HTR-8/SVneo (cell line): ENCODE results near the gene BCDIN3D.

Experiments used
- DNase-seq: peaks from one replicate; pipeline ENCODE4 v3.0.0; 2011; ENCODE audit warnings: low spot score, mixed read lengths; ENCODE audit not compliant: insufficient read length
- FAIRE-seq: peaks from 2 replicates; lab custom pipeline; 2011; peaks lifted over from hg19 to GRCh38; lab: Jason Lieb, UNC

BCDIN3D gene

DNA sequence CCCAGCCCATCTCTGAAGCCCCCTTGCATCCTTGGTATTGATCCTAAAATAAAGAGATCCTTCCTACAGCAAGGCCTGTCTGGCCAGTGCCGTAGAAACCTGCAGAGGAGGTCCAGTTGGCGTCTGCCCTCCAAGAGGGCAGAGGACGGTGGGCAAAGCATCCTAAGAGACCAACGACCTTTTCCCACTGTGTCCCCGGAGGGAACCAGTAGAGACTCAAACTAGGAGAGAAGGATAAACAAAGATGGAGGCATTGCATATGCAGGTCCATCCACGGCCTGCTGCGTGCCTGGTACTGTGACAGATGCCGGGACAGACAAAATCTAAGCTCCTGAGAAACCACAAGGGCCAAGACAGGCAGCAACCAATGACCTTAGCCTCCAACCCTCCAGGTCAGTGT lies 18.5 kb downstream of the BCDIN3D start:
- DNase-seq: no peak
- no peak for FAIRE-seq

DNA sequence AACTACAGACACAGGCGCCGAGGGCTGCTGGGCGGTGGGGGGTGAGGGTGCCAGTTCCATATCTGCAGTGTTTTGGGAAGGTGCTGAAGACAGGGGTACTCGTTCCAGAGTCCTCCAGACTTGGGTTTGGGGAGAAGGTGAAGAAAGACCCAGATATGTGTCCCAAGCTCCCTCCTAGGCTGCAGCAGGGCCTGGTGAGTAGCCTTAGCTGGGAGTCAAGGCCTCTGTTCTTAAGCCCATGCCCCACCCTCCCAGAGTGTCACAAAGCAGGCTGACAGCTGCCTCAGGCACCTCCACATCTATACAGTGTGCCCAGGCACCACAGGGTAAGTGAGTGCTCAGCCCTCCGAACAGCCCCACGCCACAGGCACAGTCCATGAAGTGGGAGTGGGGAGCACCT lies 19.0 kb downstream of the BCDIN3D start:
- DNase-seq (no peak), FAIRE-seq (no peak)

DNA sequence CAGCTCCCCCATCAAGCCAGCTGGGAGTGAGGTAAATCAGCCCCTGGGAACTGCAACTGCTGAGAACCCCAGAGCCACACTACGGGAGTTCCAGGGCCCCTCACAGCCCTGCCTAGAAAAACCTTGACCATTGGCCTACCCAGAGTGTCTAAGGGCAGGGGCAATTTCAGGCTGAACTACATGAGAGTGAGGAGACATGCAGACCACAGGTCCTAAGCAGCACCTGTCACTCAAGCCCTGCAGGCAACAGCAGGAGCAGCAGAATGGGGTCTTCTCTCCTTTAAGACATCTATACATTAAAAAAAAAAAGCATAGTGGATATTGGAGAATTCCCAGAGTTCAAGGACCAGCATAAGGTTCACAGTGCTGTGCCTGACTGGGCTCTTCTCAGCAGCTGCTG lies 19.6 kb downstream of the BCDIN3D start:
- DNase-seq (no peak), FAIRE-seq (no peak)

DNA sequence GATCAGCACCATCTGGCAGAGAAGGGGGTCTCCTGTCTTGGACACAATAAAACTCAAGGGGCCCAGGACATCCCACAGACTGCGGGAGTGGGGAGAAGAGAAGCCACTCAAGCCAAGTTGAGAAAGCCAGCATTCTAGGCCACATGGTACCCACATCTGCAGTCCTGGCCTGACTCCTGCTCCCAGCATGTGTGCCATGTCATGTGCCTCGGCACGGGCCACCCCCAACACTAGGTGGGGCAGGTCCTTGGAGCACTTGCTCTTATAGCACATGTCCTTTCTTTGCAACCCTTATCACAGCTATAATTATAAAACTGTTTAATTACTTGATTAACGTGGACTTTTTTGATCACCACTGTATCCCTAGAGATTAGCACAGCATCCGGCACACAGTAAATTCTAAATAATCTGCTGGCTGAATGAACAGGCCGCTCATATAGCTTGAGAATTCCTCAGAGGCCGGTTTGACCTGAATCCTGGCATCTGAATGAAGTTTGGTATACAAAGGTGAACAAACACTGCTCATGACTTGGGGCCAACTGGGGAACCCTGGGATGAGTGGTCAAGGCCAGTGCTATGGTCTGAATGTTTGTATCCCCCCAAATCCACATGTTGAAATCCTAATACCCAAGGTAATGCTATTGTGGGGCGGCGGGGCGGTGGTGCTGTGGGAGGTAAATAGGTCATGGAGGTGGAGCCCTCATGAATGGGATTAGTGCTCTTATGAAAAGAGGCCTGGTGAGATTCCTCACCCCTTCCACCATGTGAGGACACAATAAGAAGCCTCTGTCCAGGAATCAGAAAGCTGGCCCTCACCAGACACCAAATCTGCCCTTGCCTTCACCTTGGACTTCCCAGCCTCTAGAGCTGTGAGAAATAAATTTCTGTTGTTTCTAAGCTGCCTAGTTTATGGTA lies 21.3 kb downstream of the BCDIN3D start:
- FAIRE-seq (no peak), DNase-seq (no peak)

DNA sequence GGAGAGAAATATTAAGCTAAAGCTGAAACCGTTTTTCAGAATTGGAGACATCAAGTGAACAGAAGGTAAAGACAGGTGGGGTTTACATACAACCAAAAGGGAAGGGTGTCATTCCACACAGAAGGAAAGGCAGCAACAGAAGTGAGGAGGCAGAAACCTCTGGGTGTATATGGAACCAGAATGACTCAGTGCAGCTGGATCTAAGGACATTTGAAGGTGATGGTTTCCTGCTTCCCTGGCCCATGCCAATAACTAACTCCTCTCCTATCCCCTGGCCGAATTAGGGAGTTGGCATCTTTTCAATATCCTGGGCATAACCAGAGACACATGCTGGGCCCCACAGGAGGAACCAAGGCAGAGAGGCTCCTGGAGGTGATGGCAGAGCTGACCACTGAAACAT lies 23.1 kb downstream of the BCDIN3D start:
- FAIRE-seq: no peak
- no peak for DNase-seq

DNA sequence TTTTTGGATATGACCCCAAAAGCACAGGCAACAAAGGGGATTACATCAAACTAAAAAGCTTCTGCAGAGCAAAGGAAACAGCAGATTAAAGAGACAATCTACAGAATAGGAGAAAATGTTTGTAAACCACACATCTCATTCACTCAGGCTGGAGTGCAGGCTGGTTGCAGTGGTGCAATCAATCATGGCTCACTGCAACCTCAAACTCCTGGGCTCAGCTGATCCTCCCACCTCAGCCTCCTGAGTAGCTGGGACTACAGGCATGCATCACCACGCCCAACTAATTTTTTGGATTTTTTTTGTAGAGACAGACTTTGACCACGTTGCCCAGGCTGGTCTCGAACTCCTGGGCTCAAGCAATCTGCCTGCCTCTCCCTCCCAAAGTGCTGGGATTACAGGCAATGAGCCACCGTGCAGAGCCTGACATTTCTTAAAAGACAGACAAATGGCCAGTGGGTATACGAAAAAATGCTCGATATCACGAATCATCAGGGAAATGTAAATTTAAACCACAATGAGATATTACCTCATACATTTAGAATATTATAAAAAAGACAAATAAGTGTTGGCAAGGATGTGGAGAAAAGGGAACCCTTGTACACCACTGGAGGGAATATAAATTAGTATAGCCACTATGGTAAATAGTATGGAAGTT lies 24.5 kb downstream of the BCDIN3D start:
- DNase-seq (no peak), FAIRE-seq (no peak)

DNA sequence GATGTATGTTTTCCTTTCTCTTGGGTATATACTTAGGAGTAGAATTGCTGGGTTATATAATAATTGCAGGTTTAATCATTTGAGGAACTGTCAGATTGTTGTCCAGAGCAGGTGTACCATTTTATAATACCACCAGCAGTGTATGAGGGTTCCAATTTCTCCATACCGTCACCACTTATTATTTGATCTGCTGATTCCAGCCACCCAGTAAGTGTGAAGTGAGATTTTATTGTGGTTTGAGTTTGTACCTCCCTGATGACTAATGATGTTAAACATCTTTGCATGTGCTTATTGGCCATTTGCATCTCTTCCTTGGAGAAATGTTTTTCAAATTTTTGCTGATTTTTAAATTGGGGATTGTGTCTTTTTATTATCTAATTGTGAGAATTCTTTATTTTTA lies 29.8 kb downstream of the BCDIN3D start:
- FAIRE-seq: no peak
- no peak for DNase-seq

DNA sequence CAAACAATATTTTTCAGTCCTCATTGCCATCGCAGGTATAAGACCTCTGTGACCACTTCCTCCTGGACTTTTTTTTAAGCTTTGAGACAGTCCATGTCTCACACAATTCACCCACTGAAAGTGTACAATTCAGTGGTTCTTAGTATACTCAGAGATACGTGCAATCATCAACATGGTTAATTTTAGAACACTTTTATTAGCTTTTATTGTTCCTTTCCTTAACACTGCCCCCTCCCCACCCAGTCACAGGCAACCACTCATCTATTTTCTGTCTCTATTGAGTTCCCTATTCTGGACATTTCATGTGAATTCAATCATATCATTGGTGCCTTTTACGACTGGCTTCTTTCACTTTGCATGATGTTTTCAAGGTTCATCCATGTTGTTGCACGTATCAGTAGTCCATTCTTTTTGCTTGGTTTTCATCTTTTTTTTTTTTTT lies 30.9 kb downstream of the BCDIN3D start:
- DNase-seq: no peak
- no peak for FAIRE-seq

DNA sequence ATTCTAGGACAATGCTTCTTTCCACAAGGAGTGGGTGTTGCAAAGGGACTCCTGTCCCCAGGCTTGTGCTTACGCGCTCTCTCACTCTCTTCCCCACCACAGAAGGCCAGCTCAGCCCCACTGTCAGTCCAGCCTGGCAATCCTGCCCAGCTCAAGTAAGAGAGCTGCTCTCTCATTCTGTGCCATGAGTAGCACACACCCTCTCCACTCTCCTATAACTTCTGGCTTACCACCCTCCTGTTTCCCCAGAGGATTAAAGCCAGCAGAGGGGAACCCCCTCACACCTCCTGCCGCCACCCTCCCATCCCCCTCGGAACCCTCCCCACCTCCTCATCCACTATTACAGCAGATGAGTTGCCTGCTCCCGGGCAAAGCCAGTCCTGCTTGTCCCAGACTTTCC lies 31.8 kb downstream of the BCDIN3D start:
- FAIRE-seq (no peak), DNase-seq (no peak)

DNA sequence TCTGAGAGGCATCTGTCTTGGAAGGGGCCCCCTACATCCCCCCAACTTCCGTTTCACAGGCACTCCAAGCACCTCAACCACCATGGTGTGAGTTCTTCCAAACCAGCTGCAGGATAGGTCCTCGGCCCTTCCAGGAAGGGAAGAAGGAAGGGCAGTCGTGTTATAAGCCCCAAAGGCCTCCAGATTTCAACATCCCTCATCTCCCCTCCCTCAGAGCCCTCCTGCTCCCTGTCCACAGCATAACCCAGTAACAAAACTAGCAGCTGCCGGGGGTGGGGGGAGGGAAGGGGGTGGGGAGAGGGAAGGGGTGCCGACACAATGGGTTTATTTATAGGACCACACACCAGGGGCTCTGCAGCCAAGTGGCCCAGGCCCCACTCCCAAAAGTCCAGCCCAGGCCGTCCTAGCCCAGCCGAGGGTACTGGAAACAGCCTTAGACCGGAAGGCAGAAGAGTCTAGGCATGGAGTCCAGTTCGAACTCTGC lies 33.0 kb downstream of the BCDIN3D start:
- DNase-seq: no peak
- no peak for FAIRE-seq

DNA sequence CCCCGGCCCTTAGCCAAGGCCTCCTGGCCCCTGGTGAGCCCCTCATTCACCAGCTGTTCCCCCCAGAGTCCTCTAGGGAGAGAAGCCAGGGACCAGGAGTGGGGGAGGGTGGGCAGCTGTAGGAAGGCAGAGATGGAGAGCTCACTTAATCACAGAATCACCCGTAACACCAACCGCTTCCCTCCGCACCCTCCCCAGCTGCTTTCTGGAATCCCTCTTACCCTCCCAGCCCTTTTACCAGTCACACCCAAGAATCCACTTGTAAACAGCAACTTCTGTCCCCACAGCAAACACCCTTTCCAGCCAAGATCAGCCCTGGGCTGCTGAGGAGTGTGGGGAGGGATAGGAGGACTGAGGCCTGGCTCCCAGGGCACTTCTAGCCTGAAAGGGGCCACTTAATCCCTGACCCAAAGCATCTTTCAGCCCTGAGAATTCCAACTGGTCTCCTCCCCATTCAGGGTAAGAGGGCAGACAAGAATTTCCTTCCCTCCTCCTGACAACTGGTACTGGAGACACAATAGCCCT lies 33.5 kb downstream of the BCDIN3D start:
- DNase-seq (no peak), FAIRE-seq (no peak)

DNA sequence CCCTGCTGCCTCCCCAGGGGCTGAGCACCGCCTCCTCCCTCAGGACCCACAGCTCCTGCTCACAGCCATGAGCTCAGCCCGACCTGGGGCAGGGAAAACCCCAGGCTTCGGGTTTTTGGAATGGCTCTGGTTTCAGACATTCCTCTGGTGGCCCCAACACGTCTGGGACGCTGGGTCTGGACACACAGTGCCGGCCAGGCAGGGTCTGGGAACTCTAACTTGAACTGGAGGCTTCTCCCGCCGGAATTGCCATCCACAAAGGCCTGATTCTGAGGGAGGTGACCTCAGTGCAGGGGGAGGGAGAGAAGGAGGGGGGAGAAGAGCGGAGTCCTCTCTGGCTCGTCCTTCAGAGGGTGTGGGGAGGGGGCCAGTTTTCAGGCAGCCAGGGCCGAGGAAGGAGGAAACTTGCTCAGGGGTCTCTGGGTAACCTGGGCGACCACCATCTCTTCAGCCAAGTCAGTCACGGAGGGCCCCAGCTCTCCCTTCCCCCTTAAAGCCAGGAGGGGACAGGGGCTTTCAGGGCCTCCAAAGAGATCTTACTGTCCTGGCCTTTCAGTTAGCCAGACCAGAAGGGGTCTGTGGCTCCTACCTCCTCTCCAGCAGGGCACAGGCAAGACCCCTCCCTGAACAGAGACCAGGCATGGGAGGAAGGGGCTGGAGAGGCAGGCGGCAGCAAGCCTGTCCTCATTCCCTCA lies 34.1 kb downstream of the BCDIN3D start:
- no peak for DNase-seq
- no peak for FAIRE-seq

DNA sequence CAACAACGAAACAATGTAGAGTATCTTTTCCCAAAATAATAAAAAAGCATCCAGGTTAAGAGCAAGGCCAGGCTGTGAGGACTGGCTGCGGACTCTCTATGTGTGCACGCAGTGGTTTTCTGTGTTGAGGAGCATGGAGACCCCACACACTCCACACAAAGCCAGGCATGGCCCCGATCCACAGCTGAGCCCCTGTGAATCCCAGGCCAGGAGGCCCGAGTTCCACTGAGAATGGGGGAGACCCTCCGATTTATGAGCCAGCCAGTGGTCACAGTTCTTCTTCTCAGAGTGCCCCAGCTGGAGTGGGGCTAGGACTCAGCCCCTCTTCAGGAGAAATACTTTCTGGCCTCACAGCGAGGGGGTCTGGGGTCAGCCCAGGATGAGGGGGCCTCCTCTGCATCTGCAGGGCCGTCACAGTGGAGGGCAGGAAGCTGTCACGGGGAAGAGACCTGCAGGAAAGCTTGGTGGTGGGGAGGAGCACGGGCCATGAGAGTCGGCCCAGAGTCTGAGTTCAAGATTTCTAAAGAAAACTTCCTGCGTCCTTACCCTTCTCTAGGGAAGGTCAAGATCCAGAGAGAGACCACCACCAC lies 34.8 kb downstream of the BCDIN3D start:
- DNase-seq: no peak
- FAIRE-seq: no peak

DNA sequence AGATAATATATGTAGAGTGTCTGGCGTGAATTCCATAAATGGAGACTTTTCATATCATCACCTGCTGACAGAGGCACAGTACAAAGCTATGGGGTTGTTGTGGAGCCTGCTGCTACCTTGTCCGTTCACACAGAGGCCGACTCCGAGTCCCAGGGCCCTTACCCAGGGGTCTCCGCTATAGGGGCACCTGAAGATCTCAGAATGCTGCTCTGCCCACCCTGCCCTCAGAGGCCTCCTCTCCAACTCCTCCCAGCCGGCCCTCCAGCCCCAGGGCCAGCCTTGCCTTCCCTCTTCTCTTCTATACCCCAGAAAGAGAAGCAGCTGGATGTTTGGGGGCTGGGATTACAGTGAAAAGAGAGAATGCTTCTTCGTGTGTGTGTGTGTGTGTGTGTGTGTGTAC lies 36.0 kb downstream of the BCDIN3D start:
- DNase-seq: no peak
- no peak for FAIRE-seq

DNA sequence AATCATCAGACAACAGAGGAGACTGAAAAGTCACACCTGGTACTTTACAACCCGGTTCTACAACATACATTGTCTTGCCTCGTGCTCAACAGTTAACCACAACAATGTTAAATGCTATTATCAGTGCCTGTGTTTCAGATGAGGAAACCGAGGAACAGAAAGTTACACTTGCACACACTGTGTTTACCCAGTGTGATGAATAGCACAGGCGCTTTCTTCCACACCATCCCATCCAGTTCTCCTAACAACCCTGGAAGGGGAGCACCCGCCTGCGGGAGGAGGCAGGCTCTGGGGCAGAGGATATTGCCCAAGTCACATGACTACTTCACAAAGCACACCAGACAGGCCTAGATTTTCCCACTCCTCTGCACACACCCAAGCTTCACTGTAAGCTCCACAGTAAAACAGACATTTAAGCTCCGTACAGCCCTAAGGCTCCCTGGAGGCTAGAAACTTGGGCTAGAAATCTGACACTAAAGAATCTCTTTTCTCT lies 36.5 kb downstream of the BCDIN3D start:
- FAIRE-seq (no peak), DNase-seq (no peak)

DNA sequence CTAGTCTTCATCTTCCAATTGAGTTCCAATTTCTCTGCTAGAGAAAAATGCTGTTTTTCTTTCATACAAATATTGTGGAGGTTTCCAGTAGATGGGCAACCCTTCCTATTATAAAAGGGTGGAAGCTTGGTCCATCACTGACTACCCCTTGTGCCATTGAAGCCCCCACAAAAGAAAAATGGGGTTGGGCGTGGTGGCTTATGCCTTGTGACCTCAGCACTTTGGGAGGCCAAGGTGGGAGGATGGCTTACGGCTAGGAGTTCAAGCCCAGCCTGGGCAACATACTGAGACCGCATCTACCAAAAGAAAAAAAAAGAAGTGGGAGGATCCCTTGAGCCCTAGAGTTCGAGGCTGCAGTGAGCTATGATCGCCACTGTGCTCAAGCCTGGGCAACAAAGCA lies 37.5 kb downstream of the BCDIN3D start:
- DNase-seq (no peak), FAIRE-seq (no peak)

DNA sequence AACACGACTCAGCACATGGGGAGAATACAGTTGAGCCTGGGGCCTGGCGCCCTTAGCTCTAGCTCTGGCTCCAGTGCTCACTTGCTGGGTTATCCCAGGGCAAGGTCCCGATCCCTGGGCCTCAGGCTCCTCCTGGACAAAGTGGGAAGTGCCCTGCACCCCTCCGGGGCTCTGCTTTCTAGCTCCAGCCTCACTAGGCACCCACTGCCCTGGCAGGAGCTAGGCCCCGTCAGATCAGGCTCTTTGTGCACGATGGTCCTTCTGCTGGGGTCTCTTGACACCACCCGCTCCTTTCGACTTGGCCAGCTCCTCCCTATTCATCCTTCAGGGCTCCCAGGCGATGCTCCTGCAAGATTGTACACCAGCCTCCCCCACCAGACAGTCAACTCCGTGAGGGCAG lies 38.1 kb downstream of the BCDIN3D start:
- no peak for FAIRE-seq

DNA sequence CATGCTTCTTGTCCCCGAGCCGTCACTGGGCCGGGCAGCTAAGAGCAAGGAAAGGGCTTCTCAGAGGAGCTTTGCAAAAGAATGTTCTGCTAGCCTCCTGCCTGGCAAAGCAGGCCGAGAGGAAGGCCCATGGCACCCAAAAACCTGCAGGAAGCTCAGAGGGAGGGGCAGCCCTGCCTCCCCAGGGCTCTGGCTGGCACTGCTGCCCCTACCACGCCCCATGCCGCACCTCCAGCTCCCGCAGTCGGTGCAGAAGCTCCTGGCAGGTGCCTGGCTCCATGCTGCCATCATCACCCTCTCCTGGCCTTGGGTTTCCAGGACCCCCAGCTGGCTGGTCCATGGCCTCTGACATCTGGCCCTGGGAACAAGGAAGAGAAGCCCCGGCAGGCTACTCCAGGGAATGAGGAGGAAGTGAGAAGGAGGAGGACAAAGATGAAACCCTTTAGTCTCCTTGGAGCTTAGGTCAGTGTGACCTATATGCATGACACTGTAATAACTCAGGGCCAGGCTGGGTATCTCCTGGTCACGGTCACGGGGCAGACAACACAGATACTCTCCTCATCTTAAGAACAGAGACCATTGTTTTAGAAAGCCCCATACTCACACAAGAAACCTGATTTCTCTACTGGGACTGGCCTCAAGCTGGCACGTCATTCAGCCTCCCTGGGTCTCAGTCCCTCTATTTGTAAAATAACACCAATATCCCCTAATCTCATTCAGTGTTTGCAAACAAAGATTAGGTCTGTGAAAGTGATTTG lies 39.0 kb downstream of the BCDIN3D start:
- DNase-seq (no peak), FAIRE-seq (no peak)

More for the DNA sequence above, 38.1 kb downstream of the BCDIN3D start:
- DNase-seq: no peak
